Measurements from ENCODE around the gene FOXP1.

Gene FOXP1

GRCh38 chr3:71313844-71314243 is 269.7 kb downstream of the FOXP1 start:
- in situ Hi-C loops (cut with MboI; ENCODE audit: low sequenced_read_pairs) = no loop called here

DNA sequence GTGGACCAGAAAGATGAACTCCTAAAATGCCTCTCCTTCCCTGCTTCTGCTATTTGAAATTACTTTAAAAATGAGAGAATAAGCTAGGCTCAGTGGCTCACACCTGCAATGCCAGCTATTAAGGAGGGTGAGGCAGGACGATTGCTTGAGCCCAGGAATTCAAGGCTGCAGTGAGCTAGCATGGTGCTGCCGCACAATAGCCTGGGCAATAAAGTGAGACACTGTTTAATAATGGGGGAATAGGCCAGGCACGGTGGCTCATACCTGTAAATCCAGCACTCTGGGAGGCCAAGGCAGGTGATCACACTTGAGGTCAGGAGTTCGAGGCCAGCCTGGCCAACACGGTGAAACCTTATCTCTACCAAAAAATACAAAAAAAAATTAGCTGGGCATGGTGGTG is 271.1 kb downstream of the FOXP1 start:
- in situ Hi-C loops (cut with MboI; ENCODE audit: low sequenced_read_pairs) = no loop called here

- in situ Hi-C loops (cut with MboI; ENCODE audit: low sequenced_read_pairs) = no loop called here
Observed at GRCh38 chr3:71311661-71312046, 271.9 kb downstream of the FOXP1 start.

DNA sequence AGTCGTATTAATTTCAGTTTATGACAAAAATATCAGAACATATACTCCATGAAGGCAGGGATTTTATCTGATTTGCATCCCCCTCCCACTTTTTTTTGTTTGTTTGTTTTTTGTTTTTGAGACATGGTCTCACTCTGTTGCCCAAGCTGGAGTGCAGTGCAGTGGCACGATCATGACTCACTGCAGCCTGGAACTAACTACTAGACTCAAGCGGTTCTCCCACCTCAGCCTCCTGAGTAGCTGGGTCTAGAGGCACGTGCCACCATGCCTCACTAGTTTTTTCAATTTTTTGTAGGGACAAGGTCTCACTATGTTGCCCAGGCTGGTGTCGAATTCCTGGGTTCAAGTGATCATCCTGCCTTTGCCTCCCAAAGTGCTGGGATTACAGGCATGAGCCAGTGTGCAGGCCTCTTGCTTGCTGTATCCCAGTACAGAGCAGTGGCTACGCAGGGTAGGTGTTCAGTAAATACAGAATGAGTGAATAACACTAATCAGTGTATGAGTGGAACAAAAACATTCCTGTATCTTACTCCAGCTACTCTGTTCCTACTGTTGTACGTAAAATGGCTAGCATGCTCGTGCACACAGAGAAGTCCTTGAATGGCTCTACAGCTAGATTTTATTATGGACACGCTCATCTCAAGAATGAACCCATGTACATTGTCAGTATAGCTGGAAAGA is 272.4 kb downstream of the FOXP1 start:
- in situ Hi-C loops (cut with MboI; ENCODE audit: low sequenced_read_pairs) = no loop called here

GRCh38 chr3:71310359-71310979 is 273.1 kb downstream of the FOXP1 start:
- in situ Hi-C loops (cut with MboI; ENCODE audit: low sequenced_read_pairs) = no loop called here

GRCh38 chr3:71309886-71310285 is 273.6 kb downstream of the FOXP1 start:
- in situ Hi-C loops (cut with MboI; ENCODE audit: low sequenced_read_pairs) = no loop called here

DNA sequence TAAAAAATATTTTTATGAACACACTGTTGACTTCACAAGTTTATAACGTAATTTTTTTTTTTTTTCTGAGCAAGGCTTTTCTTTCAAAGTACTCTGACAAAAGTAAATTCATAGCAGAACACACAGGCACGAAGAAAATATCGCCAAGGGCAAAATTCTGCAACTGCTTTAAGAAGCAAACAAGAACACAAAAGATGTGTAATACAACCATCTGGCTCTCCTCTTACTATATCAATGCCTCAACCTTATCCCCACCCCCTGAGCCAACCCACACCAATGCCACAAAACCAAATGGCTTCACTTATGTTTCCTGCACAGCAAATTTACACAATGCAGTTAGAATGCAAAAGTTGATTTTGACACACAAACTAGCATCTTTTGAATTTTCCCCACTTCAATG is 274.2 kb downstream of the FOXP1 start:
- in situ Hi-C loops (cut with MboI; ENCODE audit: low sequenced_read_pairs) = no loop called here

DNA sequence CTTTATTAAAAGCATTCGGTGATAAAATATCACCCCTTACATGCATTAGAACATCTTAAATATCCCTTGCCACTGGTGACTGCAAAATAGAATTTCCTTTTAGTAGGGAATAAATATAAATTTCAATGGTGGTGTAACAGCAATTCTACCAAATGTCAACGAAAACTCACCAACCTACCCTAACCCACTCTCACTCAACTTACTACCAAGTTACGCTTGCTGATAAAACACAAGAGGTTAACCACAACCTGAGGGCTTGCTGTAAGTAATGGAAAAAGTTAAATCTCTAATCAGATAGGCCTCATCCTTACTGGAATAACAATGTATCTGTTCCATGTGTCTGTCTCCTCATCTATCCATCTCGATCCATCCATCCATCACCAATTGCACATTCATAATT is 274.7 kb downstream of the FOXP1 start:
- in situ Hi-C loops (cut with MboI; ENCODE audit: low sequenced_read_pairs) = no loop called here

DNA sequence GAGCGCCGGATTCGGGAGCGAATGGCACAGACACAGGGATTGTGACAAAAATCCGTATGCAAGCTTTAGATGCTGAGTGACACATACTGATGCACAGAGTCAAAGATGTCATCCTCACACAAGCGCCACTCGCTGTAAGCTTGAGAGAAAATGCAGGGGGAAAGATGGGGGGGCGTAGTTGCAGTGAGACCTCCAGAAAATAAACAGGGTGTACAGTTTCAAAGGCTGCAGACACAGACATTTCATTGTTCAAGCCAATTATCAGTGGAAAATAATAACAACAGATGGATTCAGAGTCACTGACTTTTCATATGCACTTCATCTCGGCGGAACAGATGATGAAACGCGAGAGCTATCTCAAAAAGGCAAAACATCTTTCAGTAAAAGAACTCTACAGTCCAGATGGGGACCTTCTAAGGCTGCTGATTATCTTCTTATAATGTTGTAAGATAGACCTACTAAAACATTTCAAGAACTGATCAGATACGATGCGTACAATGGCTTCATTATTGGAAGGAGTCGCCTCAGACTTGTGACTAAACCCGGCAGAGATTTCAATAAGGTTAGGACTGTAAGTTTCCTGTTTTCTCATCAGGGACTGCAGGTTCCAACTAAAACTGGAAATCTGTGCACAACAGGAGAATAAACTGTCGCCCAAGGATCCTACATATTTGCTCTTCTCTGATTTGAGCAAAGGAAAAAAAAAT is 275.4 kb downstream of the FOXP1 start:
- in situ Hi-C loops (cut with MboI; ENCODE audit: low sequenced_read_pairs) = no loop called here

GRCh38 chr3:71305231-71306206 is 278.0 kb downstream of the FOXP1 start:
- in situ Hi-C loops (cut with MboI; ENCODE audit: low sequenced_read_pairs) = no loop called here

GRCh38 chr3:71304684-71305083 is 278.8 kb downstream of the FOXP1 start:
- in situ Hi-C loops (cut with MboI; ENCODE audit: low sequenced_read_pairs) = no loop called here

DNA sequence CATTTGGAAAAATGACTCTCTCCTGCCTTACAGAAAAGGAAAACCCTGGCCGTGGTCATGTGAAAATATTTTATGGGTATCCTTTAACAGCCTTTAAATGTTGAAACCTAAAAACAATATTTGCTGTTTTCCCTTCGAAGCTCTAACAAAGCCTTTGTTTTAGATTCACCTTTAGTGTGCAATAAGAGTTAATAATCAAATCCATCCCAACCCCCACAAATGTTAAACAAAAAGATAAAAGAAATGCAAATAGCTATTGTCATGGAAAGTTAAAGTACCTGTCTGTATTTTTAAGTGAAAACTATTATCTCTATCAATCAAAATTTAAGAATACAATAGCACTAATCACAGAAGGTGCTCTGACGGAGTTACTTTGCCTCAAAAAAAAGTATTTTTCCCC is 279.3 kb downstream of the FOXP1 start:
- in situ Hi-C loops (cut with MboI; ENCODE audit: low sequenced_read_pairs) = no loop called here

DNA sequence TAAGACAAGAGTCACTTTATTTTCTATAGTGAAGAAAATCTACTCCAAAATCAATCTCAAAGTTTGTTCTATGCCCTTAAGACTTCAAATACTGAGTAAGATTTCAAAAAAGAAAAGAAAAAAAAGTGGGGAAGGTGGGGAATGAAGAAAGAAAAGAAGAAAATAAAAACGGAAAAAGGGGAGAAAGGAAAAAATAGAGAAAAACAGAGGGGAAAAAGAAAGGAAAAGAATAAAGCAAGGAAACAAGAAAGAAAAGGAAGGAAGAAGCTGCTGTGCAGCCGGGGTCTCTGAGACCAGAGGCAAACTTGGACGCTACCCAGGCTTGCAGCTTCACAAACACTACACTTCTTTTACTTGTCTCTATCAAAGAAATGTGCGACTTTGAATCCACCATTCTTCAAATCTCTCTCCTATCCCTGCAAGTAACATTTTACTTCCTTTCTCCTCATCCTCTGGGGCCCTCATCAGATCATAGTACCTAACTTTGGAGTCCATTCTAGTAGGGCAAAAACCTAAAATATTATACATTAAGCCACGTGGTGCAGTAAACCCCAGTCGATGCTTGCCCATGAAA is 279.8 kb downstream of the FOXP1 start:
- in situ Hi-C loops (cut with MboI; ENCODE audit: low sequenced_read_pairs) = no loop called here

DNA sequence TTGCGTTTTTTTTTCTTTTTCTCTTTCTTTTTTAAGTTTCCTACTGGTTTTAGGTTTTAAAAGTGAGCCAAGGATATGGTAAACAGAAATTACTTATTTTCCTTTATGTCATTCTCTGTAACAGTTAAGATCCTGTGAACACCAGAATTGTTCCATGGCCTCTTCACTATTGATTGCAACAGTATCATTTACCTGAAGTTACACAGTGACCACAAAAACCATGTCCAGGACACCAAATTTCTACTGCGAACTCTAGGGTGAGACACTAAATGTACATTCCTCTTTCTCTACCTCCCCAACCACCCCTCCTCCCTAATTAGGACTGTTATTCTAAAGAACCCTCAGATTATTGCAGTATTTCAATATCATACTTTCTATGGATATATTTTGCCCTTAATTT is 280.9 kb downstream of the FOXP1 start:
- in situ Hi-C loops (cut with MboI; ENCODE audit: low sequenced_read_pairs) = no loop called here

- in situ Hi-C loops (cut with MboI; ENCODE audit: low sequenced_read_pairs) = no loop called here
Observed at GRCh38 chr3:71300951-71301393, 282.6 kb downstream of the FOXP1 start.

GRCh38 chr3:71299160-71299559 is 284.4 kb downstream of the FOXP1 start:
- in situ Hi-C loops (cut with MboI; ENCODE audit: low sequenced_read_pairs) = no loop called here

- in situ Hi-C loops (cut with MboI; ENCODE audit: low sequenced_read_pairs) = no loop called here
Observed at GRCh38 chr3:71294919-71295318, 288.6 kb downstream of the FOXP1 start.

GRCh38 chr3:71290301-71290700 is 293.2 kb downstream of the FOXP1 start:
- in situ Hi-C loops (cut with MboI; ENCODE audit: low sequenced_read_pairs) = no loop called here

DNA sequence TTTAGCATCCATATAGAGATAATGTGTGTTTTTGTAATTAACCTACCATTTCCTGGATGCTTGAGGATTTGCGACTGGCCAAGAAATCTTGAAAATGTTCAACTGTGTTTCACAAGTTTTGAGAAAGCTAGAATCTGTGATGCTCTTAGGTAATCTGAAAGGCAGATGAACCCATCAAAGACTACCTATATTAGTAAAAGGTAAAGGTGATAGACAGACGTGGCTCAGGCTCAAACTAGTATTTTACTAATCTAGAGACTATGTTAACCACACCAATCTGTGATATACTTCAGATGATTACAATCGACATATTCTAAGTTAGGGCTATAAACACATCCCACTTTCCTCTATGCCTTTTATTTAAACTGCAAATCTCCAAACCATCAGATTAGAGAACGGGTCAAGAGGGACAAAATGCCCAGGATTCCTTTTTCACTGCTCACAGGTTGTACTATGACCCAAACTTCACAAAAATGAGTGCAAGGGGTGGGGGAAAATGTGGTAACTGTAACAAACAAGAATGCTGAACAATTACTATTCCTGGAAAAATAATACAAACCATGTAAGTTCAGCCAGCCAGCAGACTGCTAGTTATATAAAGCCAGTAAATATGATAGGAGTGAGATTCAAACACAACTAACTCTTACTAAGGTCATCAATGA is 295.1 kb downstream of the FOXP1 start:
- in situ Hi-C loops (cut with MboI; ENCODE audit: low sequenced_read_pairs) = no loop called here

DNA sequence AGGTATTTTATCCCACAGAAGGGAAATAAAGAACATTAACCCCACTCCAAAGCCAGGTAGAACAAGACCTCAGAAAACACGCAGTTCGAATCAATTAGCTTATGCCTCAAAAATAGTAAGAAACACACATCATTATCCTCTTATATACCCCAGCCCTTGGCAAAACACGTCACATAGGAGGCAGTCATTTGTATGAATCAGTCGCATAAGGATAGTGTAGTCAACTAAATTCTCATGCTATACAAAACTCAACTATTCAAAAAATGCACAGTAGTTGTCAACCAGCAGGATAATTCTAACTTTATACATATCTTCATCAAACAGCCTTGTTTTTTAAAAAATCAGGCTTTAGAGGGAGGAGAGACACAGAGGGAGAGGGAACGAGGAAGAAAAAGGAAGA is 298.4 kb downstream of the FOXP1 start:
- in situ Hi-C loops (cut with MboI; ENCODE audit: low sequenced_read_pairs) = no loop called here
